PC-3 (cell line): ENCODE data around the gene ABLIM3. TPM values are rescaled to one million over a fixed set of nuclear protein-coding genes. Genes with fewer than 3 reads are reported as not detected.

ENCODE experiments used
- ATAC-seq: fragments of 200-7000 bp; cut with Tn5 transposase; 2 replicates; pipeline ENCODE4 v1.9.1; 2020; ENCODE audit warnings: mild to moderate bottlenecking, moderate library complexity
- BruUV-seq: library from RNA; stranded (reverse); fragments of 400-500 nt; replicated peaks from 2 replicates; lab custom pipeline; 2021; lab: Mats Ljungman, UMichigan
- CTCF ChIA-PET: fragments of 300-600 bp; sonication (Branson Sonifier 250); formaldehyde crosslinking; loops from one replicate; lab custom pipeline; 2022; ENCODE audit warnings: antibody characterized with exemption; lab: Charles Lee
- POLR2A ChIA-PET: fragments of 300-600 bp; sonication (Branson Sonifier 250); formaldehyde crosslinking; loops from one replicate; lab custom pipeline; 2022; ENCODE audit warnings: antibody characterized with exemption; ENCODE audit not compliant: unreplicated experiment; lab: Charles Lee
- DNase-seq: peaks from one replicate; pipeline ENCODE4 v3.0.0-alpha.2; 2015
- H2AFZ ChIP-seq: fragments of 300-600 bp; sonication (generic); 2 replicates; pipeline ENCODE4 v1.6.0; 2016; ENCODE audit warnings: antibody characterized with exemption, low read length
- H3F3A ChIP-seq: fragments of 300-600 bp; sonication (generic); one replicate; pipeline ENCODE4 v1.6.0; 2017; ENCODE audit warnings: antibody characterized with exemption, low read length, control low read depth, mild to moderate bottlenecking; ENCODE audit not compliant: unreplicated experiment
- H3K27ac ChIP-seq: fragments of 300-600 bp; sonication (generic); 2 replicates; pipeline ENCODE4 v1.5.1; 2016; ENCODE audit warnings: mild to moderate bottlenecking, low read length
- H3K27me3 ChIP-seq: fragments of 300-600 bp; sonication (generic); 2 replicates; pipeline ENCODE4 v1.6.1; 2016; ENCODE audit warnings: low read length, mixed read lengths
- H3K36me3 ChIP-seq: fragments of 300-600 bp; sonication (generic); 2 replicates; pipeline ENCODE4 v1.6.1; 2016; ENCODE audit warnings: low read depth, mixed run types, low read length, mixed read lengths
- H3K4me1 ChIP-seq: fragments of 300-600 bp; sonication (generic); 2 replicates; pipeline ENCODE4 v1.5.1; 2016; ENCODE audit warnings: low read length; ENCODE audit not compliant: insufficient read depth
- H3K4me2 ChIP-seq: fragments of 300-600 bp; sonication (generic); 2 replicates; pipeline ENCODE4 v1.6.0; 2016; ENCODE audit warnings: low read length
- H3K4me3 ChIP-seq: fragments of 300-600 bp; sonication (generic); 2 replicates; pipeline ENCODE4 v1.5.1; 2016; ENCODE audit warnings: mild to moderate bottlenecking, low read length, mixed read lengths
- H3K79me2 ChIP-seq: fragments of 300-600 bp; sonication (generic); 2 replicates; pipeline ENCODE4 v1.6.1; 2017; ENCODE audit warnings: low read length, mixed read lengths
- H3K9ac ChIP-seq: fragments of 300-600 bp; sonication (generic); 2 replicates; pipeline ENCODE4 v1.6.0; 2016; ENCODE audit warnings: mild to moderate bottlenecking, low read length
- H3K9me2 ChIP-seq: fragments of 300-600 bp; sonication (generic); replicated peaks from 2 replicates; pipeline ENCODE4 v1.6.1; 2016; ENCODE audit warnings: mixed run types, low read length, mixed read lengths
- H3K9me3 ChIP-seq: fragments of 300-600 bp; sonication (generic); 2 replicates; pipeline ENCODE4 v1.6.1; 2016; ENCODE audit warnings: low read length, mixed read lengths
- H4K20me1 ChIP-seq: fragments of 300-600 bp; sonication (generic); 2 replicates; pipeline ENCODE4 v1.6.1; 2016; ENCODE audit warnings: low read length, mixed read lengths
- CTCF ChIP-seq: fragments of 300-600 bp; sonication (generic); conservative IDR thresholded peaks from 2 replicates; pipeline ENCODE4 v1.5.1; 2017; ENCODE audit warnings: antibody characterized with exemption, low read depth, mild to moderate bottlenecking, low read length
- EZH2 ChIP-seq: fragments of 300-600 bp; sonication (generic); IDR thresholded peaks from one replicate; pipeline ENCODE4 v1.6.1; 2017; ENCODE audit warnings: antibody characterized with exemption, mild to moderate bottlenecking, low read length; ENCODE audit not compliant: unreplicated experiment
- EZH2phosphoT487 ChIP-seq: fragments of 300-600 bp; sonication (generic); IDR thresholded peaks from 2 replicates; pipeline ENCODE4 v1.6.1; 2018; ENCODE audit warnings: mild to moderate bottlenecking, antibody characterized with exemption, low read length, borderline replicate concordance
- intact Hi-C: fragments of 100-400 bp; cut with micrococcal nuclease; formaldehyde crosslinking; loops from 2 replicates; pipeline ENCODE4 v1.9.0; 2023
- total RNA-seq: library from RNA; depleted of rRNA; stranded (reverse); fragments of >200 nt; gene quantifications from 2 replicates; pipeline ENCODE4 v1.2.3, GENCODE V29; 2014

The ABLIM3 gene
- total RNA-seq, 1 experiment from 2014 or later: 43.6 TPM

- intact Hi-C loops: loop anchor here (1.0 to 5.0 kb wide), 11 partner anchors 40 to 316 kb away; partner anchors contain the start of genes ABLIM3 and SH3TC2
- Histone ChIP-seq H3K36me3 (peaks cover 9% of the 10 kb centered on the region; the same call in 1 of the 2 replicates), H3K9ac (no peak overlapping the region), H4K20me1 (no peaks in the 10 kb centered on the region), H3K27ac (peak overlapping the region; percentile 17), H3K9me3 (no peaks in the 10 kb centered on the region), H3K9me2 (no peaks in the 10 kb centered on the region), H3K4me2 (peak overlapping the region; percentile 27), H3K79me2 (no peaks in the 10 kb centered on the region), H2AFZ (no peak overlapping the region), H3F3A (peaks cover 16% of the 10 kb centered on the region), H3K4me1 (peaks cover 34% of the 10 kb centered on the region), H3K27me3 (no peaks in the 10 kb centered on the region), H3K4me3 (no peak overlapping the region)
- TF ChIP-seq EZH2phosphoT487 (no peak), EZH2 (no peak), CTCF (peak; percentile 100)
- ChIA-PET POLR2A (interaction anchor here (0.7 to 0.9 kb wide), 3 partner anchors 70 to 93 kb away, joined by 3 to 4 read pairs (median 4); partner anchors contain the start of gene ABLIM3), CTCF (interaction anchor here (0.6 to 2.0 kb wide), 10 partner anchors 36 to 498 kb away, joined by 3 to 39 read pairs (median 6); partner anchors contain the start of gene ABLIM3)
- BruUV-seq: no TSS peak
- DNase-seq (peak; percentile 98), ATAC-seq (peak; percentile 91)
Observed at GRCh38 chr5:149228618-149229297, 87.5 kb downstream of the ABLIM3 start.

- no peaks in the 10 kb centered on the region for H3K27me3 ChIP-seq
- no peak overlapping the region for H3K4me2 ChIP-seq
- no peak overlapping the region for H2AFZ ChIP-seq
- peak; percentile 7; the same call in 1 of the 2 replicates for TF ChIP-seq CTCF
- TF ChIP-seq EZH2phosphoT487: no peak
- no peak for TF ChIP-seq EZH2
- intact Hi-C loops: loop anchor here (1.0 to 5.0 kb wide), 11 partner anchors 39 to 317 kb away; partner anchors contain the start of genes ABLIM3 and SH3TC2
- peaks cover 34% of the 10 kb centered on the region for H3K4me1 ChIP-seq
- H3K79me2 ChIP-seq: no peaks in the 10 kb centered on the region
- H3K9ac ChIP-seq: no peak overlapping the region
- DNase-seq (no peak), ATAC-seq (no peak)
- H3K9me2 ChIP-seq: no peaks in the 10 kb centered on the region
- ChIA-PET CTCF (interaction anchor here (0.8 to 2.0 kb wide), 7 partner anchors 36 to 498 kb away, joined by 3 to 39 read pairs (median 7); partner anchors contain the start of gene ABLIM3), POLR2A (interaction anchor here (0.7 to 0.9 kb wide), 2 partner anchors 88 to 93 kb away, joined by 4 read pairs; partner anchors contain the start of gene ABLIM3)
- H3K9me3 ChIP-seq: no peaks in the 10 kb centered on the region
- H4K20me1 ChIP-seq: no peaks in the 10 kb centered on the region
- H3F3A ChIP-seq: peaks cover 16% of the 10 kb centered on the region
- no peak overlapping the region for H3K4me3 ChIP-seq
- H3K36me3 ChIP-seq: peaks cover 9% of the 10 kb centered on the region; the same call in 1 of the 2 replicates
- no peak overlapping the region for H3K27ac ChIP-seq
- no TSS peak for BruUV-seq
Observed at GRCh38 chr5:149229298-149229937, 88.1 kb downstream of the ABLIM3 start.
